VCaP (cell line): ENCODE data around the gene COL19A1.
"Not testable (repeated sequence)": the region's sequence is repeated elsewhere in the genome, so short reads cannot be mapped to it uniquely, and the experiment has no call there.

Experiments
- H3K27ac ChIP-seq: fragments of 450-650 bp; 2 replicates; pipeline ENCODE4 v1.5.1; 2017
- CTCF ChIP-seq: fragments of 450-650 bp; conservative IDR thresholded peaks from 2 replicates; pipeline ENCODE4 v1.5.1; 2017; ENCODE audit warnings: mild to moderate bottlenecking, moderate library complexity

The COL19A1 gene

GRCh38 chr6:69888482-69889233, 22.3 kb downstream of the COL19A1 start:
- no peak for TF ChIP-seq CTCF
- no peak overlapping the region for H3K27ac ChIP-seq

GRCh38 chr6:69889234-69889974, 23.0 kb downstream of the COL19A1 start:
- not testable (repeated sequence) for H3K27ac ChIP-seq

GRCh38 chr6:69892561-69892960, 26.2 kb downstream of the COL19A1 start:
- H3K27ac ChIP-seq, result not testable (repeated sequence)

- not testable (repeated sequence) for H3K27ac ChIP-seq
Measured at GRCh38 chr6:69893266-69893665, 26.9 kb downstream of the COL19A1 start.

GRCh38 chr6:69894578-69895347, 28.4 kb downstream of the COL19A1 start:
- no peak overlapping the region for H3K27ac ChIP-seq
- no peak for TF ChIP-seq CTCF

GRCh38 chr6:69895396-69895795, 29.0 kb downstream of the COL19A1 start:
- H3K27ac ChIP-seq, result no peak overlapping the region
- TF ChIP-seq CTCF, result no peak

- H3K27ac ChIP-seq, result no peak overlapping the region
- no peak for TF ChIP-seq CTCF
Measured at GRCh38 chr6:69900869-69901268, 34.5 kb downstream of the COL19A1 start.

- no peak overlapping the region for H3K27ac ChIP-seq
- no peak for TF ChIP-seq CTCF
Measured at GRCh38 chr6:69901361-69901760, 35.0 kb downstream of the COL19A1 start.
